Endothelial cell (in vitro differentiated cells): ENCODE measurements around the gene SH3RF1. TPM values are rescaled to one million over a fixed set of nuclear protein-coding genes. Genes with fewer than 3 reads are reported as not detected.

Source experiments
- DNase-seq: peaks from one replicate; pipeline ENCODE4 v3.0.0; 2021; ENCODE audit warnings: low spot score
- H3K27ac Mint-ChIP-seq: one replicate; pipeline ENCODE4 v1.8.0; 2021; ENCODE audit warnings: mixed read lengths, inconsistent platforms; ENCODE audit not compliant: unreplicated experiment
- H3K27me3 Mint-ChIP-seq: one replicate; pipeline ENCODE4 v1.8.0; 2021; ENCODE audit warnings: mild to moderate bottlenecking, moderate library complexity, mixed read lengths, inconsistent platforms; ENCODE audit not compliant: unreplicated experiment
- H3K36me3 Mint-ChIP-seq: one replicate; pipeline ENCODE4 v1.8.0; 2021; ENCODE audit warnings: mild to moderate bottlenecking, low read depth, mixed read lengths, inconsistent platforms; ENCODE audit not compliant: unreplicated experiment
- H3K4me1 Mint-ChIP-seq: one replicate; pipeline ENCODE4 v1.8.0; 2021; ENCODE audit warnings: mild to moderate bottlenecking, mixed read lengths, inconsistent platforms; ENCODE audit not compliant: unreplicated experiment
- H3K4me3 Mint-ChIP-seq: one replicate; pipeline ENCODE4 v1.8.0; 2021; ENCODE audit warnings: mild to moderate bottlenecking, mixed read lengths, inconsistent platforms; ENCODE audit not compliant: unreplicated experiment
- H3K9me3 Mint-ChIP-seq: one replicate; pipeline ENCODE4 v1.8.0; 2021; ENCODE audit warnings: mixed read lengths, inconsistent platforms; ENCODE audit not compliant: unreplicated experiment
- CTCF ChIP-seq: fragments of 200-600 bp; sonication (generic); IDR thresholded peaks from one replicate; pipeline ENCODE4 v1.5.0; 2021; ENCODE audit warnings: antibody characterized with exemption; ENCODE audit not compliant: unreplicated experiment
- total RNA-seq: library from RNA; stranded (reverse); fragmentation: NEBNext Ultra II Directional; extraction: Animal tissue kit (Norgen Biotek cat#: 25700); gene quantifications from one replicate; pipeline ENCODE4 v1.2.1, GENCODE V29; 2021; ENCODE audit not compliant: unreplicated experiment

The SH3RF1 gene
- total RNA-seq, 1 donor from 2014 or later = 23.5 TPM

DNA sequence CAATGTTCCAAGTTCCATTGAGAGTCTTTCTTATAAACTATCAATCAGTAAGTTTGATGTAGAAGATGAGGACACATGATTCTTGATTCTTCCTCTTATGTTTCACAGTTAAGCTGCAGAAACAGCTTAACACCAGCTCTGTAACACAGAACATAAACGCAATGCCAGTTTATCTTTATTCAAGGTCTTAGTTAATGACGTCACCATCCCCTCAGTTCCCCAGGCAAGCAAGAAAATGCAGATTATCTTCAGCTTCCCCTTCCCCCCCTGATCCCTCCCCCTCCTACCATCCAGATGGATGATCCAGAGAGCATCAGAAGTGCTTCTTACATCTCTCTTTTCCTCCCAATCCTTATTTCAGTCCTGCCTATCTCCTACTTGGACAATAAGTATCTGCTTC, 4.4 kb upstream of the SH3RF1 start:
- Mint-ChIP-seq H3K4me1 (no peaks in the 10 kb centered on the region), H3K27me3 (peaks cover 2% of the 10 kb centered on the region), H3K9me3 (no peaks in the 10 kb centered on the region), H3K4me3 (no peak overlapping the region), H3K36me3 (no peaks in the 10 kb centered on the region), H3K27ac (no peak overlapping the region)
- no peak for TF ChIP-seq CTCF
- no peak for DNase-seq

- TF ChIP-seq CTCF = no peak
- Mint-ChIP-seq H3K27ac (no peak overlapping the region), H3K4me1 (peaks cover 7% of the 10 kb centered on the region), H3K4me3 (no peak overlapping the region), H3K9me3 (no peaks in the 10 kb centered on the region), H3K27me3 (peaks cover 5% of the 10 kb centered on the region), H3K36me3 (no peaks in the 10 kb centered on the region)
- no peak for DNase-seq
These were observed 3.3 kb upstream of the SH3RF1 start for GRCh38 chr4:169274033-169274432.

DNA sequence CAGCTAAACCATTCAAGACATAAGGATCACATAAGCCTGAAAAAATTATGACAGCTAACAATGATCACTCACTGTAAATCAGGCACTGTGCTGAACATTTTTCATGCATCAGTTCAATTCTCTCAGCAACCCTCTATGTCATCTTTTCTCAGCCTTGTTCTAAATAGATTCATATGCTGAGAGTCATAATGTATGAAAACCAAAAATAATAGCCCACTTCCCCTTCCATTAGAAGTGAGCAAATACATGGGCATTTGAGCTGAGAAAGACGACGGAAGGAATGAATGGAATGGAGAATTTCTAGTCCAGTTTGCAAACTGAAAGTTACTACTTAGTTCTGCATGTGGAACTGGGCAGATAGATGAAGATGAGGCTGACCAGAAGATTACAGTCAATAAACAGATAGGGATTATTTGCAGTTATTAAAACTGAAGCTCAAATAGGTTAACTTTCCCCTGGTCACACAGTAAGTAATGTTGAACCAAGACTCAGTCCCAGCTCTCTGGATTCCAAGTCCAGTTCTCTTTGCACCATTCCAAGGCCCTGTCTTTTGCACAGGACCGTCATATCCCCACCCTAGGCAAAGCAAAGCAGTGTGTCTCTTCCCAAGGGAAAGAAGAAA, 1.6 kb upstream of the SH3RF1 start:
- H3K4me3 Mint-ChIP-seq = peak overlapping the region; percentile 89
- H3K27ac Mint-ChIP-seq = peak overlapping the region; percentile 79
- H3K36me3 Mint-ChIP-seq = no peaks in the 10 kb centered on the region

GRCh38 chr4:169271692-169272007, 894 bp upstream of the SH3RF1 start:
- H3K9me3 Mint-ChIP-seq = no peaks in the 10 kb centered on the region
- peaks cover 5% of the 10 kb centered on the region for H3K27me3 Mint-ChIP-seq
- H3K4me3 Mint-ChIP-seq = peak overlapping the region; percentile 89
- H3K27ac Mint-ChIP-seq = peak overlapping the region; percentile 79
- peaks cover 20% of the 10 kb centered on the region for H3K4me1 Mint-ChIP-seq
- no peak for TF ChIP-seq CTCF
- no peak for DNase-seq
- H3K36me3 Mint-ChIP-seq = no peaks in the 10 kb centered on the region

More for the DNA sequence above, 1.6 kb upstream of the SH3RF1 start:
- H3K9me3 Mint-ChIP-seq = no peaks in the 10 kb centered on the region
- DNase-seq = no peak
- H3K27me3 Mint-ChIP-seq = peaks cover 5% of the 10 kb centered on the region
- TF ChIP-seq CTCF = no peak
- peaks cover 13% of the 10 kb centered on the region for H3K4me1 Mint-ChIP-seq

DNA sequence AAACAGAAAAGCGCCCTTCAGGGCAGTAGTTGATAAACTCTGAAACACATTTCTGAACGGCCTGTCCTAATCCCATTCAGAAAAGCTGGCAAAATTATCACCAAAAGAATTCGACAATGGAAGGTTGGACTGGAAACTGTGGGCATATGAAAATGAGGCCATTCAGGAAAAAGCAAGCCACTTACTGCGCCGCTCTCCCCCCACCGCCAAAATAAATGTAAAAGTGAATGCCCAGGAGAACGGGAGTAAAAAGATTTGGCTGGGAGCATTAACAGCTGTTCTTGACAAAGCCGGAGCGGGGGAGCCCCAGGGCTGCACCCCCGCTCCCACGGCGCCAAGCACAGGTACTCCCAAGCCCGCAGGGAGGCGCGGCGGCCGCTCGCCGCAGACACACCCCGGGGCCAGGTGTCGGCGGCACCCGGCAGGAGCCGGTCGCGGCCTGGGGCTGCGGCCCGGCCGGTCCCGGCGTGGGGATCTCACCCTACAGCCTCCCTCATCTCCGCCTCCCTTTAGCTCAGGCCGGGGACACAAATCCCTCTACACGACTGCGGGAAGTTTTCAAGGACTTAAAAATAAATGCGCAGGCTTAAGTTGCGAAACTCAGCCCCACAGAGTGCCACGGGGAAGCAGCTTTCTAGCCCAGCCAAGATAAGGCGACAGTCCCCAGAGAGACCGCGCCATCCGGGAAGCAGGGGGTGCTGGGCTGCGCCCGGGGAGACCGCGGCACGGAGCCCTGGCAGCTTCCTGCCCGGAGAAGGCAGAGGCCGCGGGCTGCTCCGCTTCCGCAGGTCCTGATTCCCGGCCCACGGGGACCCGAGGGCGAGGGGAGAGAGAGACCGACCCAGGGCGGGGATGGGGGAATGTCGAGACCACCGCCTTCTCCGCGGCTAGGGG, 593 bp downstream of the SH3RF1 start:
- no peak for TF ChIP-seq CTCF
- peaks cover 4% of the 10 kb centered on the region for H3K36me3 Mint-ChIP-seq
- H3K9me3 Mint-ChIP-seq = no peaks in the 10 kb centered on the region
- peak overlapping the region; percentile 97 for H3K4me3 Mint-ChIP-seq
- H3K27ac Mint-ChIP-seq = peak overlapping the region; percentile 88
- H3K27me3 Mint-ChIP-seq = peaks cover 5% of the 10 kb centered on the region
- H3K4me1 Mint-ChIP-seq = peaks cover 26% of the 10 kb centered on the region
- peak; percentile 58 for DNase-seq
